Measurements from ENCODE around the gene C16orf95.

DNA sequence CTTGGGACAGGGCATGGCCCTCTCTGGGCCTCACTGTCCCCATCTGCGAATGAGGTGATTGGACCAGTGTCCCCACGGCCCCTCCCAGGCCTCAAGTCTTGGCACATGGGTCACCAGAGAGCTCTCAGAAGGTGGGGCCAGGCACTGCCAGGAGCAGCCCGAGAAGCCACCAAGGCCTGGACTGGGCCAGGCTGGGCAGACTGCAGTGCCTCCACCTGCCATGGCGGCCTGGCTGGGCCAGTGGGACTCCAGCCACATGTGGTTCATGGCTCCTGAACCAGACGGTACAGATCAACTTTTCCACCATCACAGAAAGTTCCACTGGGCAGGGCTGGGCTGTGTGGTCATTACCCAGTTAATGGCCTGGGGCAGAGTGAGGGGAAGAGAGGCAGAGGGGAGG is 19.8 kb downstream of the C16orf95 start:
- TF ChIP-seq, protein P1, sequence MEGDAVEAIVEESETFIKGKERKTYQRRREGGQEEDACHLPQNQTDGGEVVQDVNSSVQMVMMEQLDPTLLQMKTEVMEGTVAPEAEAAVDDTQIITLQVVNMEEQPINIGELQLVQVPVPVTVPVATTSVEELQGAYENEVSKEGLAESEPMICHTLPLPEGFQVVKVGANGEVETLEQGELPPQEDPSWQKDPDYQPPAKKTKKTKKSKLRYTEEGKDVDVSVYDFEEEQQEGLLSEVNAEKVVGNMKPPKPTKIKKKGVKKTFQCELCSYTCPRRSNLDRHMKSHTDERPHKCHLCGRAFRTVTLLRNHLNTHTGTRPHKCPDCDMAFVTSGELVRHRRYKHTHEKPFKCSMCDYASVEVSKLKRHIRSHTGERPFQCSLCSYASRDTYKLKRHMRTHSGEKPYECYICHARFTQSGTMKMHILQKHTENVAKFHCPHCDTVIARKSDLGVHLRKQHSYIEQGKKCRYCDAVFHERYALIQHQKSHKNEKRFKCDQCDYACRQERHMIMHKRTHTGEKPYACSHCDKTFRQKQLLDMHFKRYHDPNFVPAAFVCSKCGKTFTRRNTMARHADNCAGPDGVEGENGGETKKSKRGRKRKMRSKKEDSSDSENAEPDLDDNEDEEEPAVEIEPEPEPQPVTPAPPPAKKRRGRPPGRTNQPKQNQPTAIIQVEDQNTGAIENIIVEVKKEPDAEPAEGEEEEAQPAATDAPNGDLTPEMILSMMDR (IDR thresholded peaks at IDR 0.05), result no peak
- no peak for TF ChIP-seq EZH2 (IDR thresholded peaks at IDR 0.05; ENCODE audit: borderline replicate concordance, insufficient read depth, low read depth, low read length, poor library complexity, severe bottlenecking)

Measured in B cell (primary cell).